Stimulated activated CD4-positive, alpha-beta T cell treated with anti-CD3 and anti-CD28 coated beads, TNF-alpha, amount 100 ng/mL, for 24 hours (primary cell): ENCODE measurements around the gene CPZ.

Experiments used
- DNase-seq, 3 experiments: peaks; one replicate each; pipeline ENCODE4 v3.0.0-alpha.2; 2020; ENCODE audit warnings: low read depth in 3 of 3

The CPZ gene

GRCh38 chr4:8592366-8593263, at the start of gene CPZ:
Gene CPZ (plus strand): TSS chr4:8592765. CDS start chr4:8592834, 69 bp downstream.
- no peak for DNase-seq

DNA sequence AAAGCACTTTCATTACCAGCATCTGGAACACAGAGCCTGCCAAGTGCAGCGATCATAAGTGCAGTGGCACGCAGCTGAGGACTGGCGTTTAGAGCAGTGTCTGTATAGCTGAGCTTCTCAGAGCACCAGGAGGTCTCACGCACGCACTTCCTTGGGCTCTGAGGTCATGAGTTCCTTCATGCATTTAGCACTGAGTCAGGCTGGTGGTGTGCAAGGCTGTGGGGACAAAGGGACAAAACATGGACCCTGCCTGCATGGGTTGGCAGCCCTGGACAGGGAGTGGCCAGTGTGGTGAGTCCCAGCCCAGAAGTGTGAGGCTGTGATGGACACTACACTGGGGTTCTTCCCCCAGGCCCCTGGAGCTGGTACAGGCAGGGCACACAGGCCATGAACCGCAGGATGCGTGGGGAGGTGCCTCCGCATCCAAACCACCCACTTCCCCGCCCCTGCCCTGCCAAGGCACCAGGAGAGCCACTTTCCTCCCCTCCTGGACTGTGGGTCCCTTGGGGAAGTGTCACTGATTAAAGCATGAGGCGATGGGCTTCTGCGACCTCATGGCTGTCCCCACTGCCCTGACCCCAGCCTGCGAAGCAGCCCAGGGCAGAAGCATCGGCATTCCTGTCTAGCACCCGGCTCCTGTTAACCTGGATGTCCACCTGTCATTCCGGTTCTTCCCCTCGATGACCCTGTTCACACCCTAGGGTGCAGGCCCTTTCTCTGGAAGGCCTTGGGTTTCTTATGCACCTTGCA, 49.6 kb upstream of the CPZ start:
- no peak for DNase-seq

DNA sequence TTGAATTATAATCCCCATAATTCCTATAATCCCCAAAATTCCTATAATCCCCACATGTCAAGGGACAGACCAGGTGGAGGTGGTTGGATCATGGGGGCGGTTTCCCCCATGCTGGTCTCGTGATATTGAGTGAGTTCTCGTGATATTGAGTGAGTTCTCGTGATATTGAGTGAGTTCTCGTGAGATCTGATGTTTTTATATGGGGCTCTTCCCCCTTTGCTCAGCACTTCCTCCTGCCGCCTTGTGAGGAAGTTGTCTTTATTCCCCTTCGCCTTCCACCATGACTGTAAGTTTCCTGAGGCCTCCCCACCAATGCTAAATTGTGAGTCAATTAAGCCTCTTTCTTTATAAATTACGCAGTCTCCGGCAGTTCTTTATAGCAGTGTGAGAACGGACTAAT, 48.9 kb upstream of the CPZ start:
- DNase-seq: no peak

DNA sequence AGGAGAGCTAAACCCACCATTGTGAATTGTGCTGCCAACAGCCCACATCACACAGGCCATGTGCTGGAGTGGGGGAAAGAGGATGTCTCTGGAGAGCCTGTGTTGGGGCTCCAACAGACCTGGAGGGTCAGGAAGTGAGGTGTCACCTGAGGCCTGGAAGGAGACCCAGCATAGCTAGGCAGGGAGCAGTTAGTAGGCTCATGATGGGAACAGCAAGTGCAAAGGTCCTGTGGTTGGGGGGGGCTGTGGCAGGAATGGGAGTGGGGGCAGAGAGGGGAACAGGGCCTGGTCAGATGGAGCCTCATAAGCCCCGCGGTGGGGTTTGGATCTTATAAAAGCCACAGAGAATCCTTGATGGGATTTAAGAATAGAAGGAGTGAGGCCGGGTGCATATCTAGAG, 48.3 kb upstream of the CPZ start:
- no peak for DNase-seq

GRCh38 chr4:8544741-8545438, 47.7 kb upstream of the CPZ start:
- DNase-seq: no peak

DNA sequence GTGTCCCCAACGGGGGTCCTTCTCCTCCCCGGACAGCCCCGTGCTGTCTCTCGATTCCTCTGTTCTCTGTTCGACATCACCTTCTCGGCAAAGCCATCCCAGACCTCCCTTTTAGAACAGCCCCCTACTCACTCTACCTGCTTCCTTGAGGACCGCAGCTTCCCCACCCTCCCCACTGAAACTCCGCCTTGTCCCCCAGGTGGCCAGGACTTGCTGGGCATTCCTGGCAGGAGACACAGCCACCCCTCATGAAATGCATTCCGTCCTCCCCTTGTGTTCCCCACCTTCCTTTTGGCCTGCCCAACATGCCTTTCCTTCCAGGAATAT, 47.2 kb upstream of the CPZ start:
- no peak for DNase-seq

- DNase-seq: no peak
Measured at GRCh38 chr4:8546766-8547107, 45.8 kb upstream of the CPZ start.

DNA sequence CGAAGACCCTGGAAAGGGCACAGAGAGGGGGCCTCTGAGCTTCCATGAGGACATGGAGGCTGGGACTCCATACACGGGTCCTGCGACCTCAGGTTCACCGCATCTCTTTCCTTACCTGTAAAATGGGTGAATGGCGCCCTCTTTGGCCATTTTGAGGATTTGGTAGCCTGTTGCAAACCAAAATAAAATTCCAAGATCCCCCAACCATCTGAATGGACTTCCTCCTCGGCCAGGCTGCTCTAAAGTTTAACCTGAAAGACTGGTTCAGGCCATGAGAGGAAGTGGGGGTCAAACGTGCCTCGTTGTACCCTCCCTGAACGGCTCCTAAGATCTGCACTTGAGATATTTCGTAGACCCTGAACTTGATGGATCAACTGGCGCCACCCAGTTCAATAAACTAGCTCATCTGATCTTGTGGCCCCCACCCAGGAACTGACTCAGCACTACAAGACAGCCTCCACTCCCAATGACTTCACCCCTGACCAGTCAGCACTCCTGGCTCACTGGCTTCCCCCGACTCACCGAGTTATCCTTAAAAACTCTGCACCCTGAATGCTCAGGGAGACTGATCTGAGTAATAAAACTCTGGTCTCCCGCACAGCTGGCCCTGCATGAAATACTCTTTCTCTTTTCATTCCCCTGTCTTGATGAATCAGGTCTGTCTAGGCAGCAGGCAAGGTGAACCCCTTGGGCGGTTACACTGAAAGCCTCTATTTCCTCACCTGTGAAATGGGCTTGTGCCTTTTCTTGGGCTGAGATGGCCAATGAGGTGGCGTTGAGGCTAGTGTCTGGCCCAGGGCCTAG, 45.3 kb upstream of the CPZ start:
- DNase-seq: no peak

GRCh38 chr4:8547912-8548730, 44.4 kb upstream of the CPZ start:
- DNase-seq: no peak

DNA sequence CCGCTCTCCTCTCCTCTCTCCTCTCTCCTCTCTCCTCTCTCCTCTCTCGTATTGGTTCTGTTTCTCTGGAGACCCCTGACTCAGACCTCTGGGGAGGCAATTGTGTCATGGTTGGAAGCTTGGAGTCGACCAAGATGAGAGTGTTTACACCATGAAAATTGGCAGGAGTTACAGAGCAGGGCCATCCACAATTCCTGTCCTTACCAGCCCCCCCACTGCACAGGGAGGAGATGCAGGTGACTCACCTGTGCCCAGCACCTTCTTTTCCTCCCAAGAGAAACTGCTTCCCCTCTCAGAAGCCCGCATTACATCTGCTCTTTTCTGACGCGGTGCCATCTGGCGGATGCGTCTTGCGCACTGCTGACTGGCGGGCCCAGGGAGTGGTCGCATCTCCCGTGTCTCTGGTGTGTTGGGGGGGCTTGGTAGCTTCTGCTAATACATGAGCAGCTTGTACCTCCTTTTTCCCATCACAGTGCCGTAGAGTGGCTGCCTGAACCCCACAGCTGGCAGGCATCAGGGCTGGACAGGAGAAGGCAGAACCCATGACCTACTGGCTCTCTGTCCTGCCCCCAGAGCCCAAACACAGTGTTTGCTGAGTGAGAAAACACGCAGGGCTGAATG, 43.7 kb upstream of the CPZ start:
- DNase-seq: no peak

GRCh38 chr4:8549352-8549931, 43.1 kb upstream of the CPZ start:
- DNase-seq: no peak

- no peak for DNase-seq
Measured at GRCh38 chr4:8550691-8551090, 41.9 kb upstream of the CPZ start.

GRCh38 chr4:8552024-8552423, 40.5 kb upstream of the CPZ start:
- DNase-seq: no peak

GRCh38 chr4:8552581-8553205, 39.9 kb upstream of the CPZ start:
- no peak for DNase-seq

- DNase-seq: no peak
Measured at GRCh38 chr4:8553216-8553615, 39.3 kb upstream of the CPZ start.

DNA sequence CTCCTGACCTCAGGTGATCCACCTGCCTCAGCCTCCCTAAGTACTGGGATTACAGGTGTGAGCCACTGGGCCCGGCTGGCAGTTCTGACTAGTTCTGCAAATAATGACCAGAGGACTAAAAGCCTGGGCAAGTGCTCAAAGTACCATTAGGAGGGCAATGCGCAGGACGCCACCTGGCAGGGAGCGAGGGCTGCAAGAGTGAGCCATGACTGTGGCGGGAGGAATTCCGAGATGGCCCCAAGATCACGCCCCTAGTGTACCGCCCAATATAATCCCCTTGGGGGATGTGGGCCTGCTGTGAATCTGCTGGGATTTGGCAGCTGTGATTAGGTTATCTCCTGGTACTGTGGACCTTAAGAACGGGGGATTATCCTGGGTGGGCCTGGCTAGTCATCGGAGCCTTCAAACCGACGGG, 38.6 kb upstream of the CPZ start:
- no peak for DNase-seq

DNA sequence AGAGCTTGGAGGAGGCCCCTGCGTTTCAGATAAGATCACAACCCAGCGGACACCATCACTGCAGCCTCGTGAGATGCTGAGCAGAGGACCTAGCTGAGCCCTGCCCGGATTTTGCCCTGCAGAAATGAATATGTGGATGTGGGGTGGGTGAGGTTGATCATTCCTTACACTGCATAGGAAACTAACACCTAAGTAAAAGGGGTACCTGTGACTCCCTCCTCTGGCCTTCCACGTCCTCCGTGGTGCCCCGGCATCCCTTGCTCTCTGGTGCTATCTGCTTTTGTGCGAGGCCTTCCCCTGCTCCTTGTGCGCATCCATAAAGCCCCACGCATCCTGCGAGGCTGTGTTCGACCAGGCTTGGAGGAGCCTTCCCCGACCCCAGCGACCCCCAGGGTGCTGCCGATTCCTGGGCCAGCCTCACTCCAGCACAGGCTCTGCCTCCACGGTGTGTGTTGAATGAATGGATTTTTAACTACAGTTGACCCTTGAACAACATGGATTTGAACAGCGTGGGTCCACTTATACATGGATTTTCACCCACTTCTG, 37.9 kb upstream of the CPZ start:
- no peak for DNase-seq

DNA sequence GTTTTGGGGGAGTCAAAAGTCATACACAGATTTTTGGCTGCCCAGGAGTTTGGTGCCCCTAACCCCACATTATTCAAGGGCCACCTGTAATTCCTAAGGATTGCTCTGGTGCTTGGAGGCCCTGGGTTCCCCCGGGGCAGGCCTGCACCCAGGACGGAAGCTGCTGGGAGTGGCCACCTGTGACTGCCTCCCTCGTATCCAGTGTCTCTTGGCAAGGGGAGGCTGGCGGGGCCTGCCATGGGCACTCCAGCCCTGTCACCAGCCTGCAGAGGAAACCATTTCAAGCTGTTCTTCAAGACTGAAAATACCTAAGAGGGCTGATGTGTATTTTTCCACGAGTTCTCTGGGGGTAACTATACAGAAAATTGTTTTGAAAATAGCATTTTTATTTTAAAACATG, 36.8 kb upstream of the CPZ start:
- DNase-seq: no peak

GRCh38 chr4:8556341-8557150, 36.0 kb upstream of the CPZ start:
- DNase-seq: no peak
